ENCODE measurements around the gene PNMA1.
A peak's percentile ranks its signal among the peaks of the same experiment; 100 is the strongest.

PNMA1 gene, protein sequence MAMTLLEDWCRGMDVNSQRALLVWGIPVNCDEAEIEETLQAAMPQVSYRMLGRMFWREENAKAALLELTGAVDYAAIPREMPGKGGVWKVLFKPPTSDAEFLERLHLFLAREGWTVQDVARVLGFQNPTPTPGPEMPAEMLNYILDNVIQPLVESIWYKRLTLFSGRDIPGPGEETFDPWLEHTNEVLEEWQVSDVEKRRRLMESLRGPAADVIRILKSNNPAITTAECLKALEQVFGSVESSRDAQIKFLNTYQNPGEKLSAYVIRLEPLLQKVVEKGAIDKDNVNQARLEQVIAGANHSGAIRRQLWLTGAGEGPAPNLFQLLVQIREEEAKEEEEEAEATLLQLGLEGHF

DNA sequence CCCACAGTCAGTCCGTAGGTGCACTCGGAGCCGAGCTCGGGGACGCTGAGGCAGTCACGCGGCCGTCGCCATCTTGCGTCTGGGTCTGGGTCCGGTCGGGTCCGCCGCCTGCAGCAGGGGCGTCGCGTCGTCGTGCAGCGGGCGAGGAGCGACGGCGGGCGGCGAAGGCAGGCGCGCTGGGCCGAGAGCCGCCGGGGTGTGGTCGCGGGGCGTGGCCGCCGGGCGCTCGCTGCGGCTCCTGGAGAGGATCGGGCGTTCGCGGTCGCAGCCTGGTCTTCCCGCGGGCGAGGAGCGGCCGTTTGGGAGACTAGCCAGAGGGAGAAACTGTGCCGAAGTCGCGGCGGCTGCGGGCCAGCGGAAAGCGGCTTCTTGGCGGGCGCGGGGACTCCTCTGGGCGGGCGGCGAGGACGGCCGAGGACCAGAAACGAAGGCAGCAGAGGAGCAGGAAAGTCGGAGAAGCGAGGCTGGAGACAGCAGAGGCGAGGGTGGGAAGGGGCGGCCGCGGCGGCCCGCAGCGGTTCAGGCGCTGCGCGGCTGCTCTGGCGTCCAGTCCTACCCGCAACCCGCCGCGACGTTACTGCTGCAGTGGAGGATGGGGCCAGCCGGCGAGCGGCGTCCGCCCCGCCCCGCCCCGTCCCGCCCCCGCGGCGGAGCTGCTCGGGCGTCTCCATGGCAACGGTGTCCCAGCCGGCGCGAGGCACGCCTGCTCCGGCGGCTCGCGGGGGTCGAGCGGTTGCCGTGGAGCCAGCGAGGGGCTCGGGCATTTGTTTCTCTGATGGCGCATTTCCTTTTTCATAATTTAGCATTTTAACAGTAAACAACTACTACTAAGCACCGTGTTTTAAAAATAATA, at the start of gene PNMA1:
PNMA1 (minus strand) TSS at position 582 of the 853 bp plus-strand sequence. CDS start 745 bp downstream, outside the sequence.
- peak within 1 kb of the TSS; percentile 97 for H3K4me3 ChIP-seq (ENCODE audit: low read depth, low read length)

DNA sequence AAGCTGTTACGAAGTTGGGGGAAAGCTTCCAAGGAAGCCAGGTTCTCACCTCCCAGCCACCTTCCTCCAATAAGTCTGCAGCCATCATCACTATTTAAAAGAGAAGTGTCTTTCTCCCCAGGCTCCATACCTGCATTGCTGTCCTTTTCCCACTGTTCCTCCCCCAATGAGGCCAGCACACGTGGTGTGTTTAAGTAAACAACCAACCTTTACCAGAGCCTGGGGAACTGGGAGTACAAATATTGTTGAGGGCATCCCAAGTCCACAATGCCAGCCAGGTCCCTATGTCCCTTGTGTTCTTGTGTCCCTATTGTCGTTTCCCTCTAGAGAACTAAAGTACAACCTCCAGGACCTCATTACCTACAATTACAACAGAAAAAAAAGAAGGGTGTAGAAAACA, 49.2 kb upstream of the PNMA1 start:
- Histone ChIP-seq H3K4me1 (ENCODE audit: control insufficient read depth, insufficient read depth, low read length) (peaks cover 5% of the 10 kb centered on the region), H3K27ac (ENCODE audit: low read depth, low read length) (no peak overlapping the region), H3K36me3 (ENCODE audit: control insufficient read depth, insufficient read depth, low read length) (no peaks in the 10 kb centered on the region), H3K9me3 (ENCODE audit: control insufficient read depth, insufficient read depth, low read length) (no peaks in the 10 kb centered on the region), H3K27me3 (ENCODE audit: control insufficient read depth, insufficient read depth, low read length) (peaks cover 32% of the 10 kb centered on the region), H3K4me3 (ENCODE audit: low read depth, low read length) (no peak overlapping the region), H3K9ac (ENCODE audit: low read depth, low read length) (no peak overlapping the region)

More for the DNA sequence above, at the start of gene PNMA1:
- H3K4me1 ChIP-seq (ENCODE audit: control insufficient read depth, insufficient read depth, low read length), result peaks cover 17% of the 10 kb centered on the region
- H3K9ac ChIP-seq (ENCODE audit: low read depth, low read length), result peak within 1 kb of the TSS; percentile 88
- peaks cover 6% of the 10 kb centered on the region for H3K27me3 ChIP-seq (ENCODE audit: control insufficient read depth, insufficient read depth, low read length)
- H3K36me3 ChIP-seq (ENCODE audit: control insufficient read depth, insufficient read depth, low read length), result no peaks in the 10 kb centered on the region
- peak within 1 kb of the TSS; percentile 85 for H3K27ac ChIP-seq (ENCODE audit: low read depth, low read length)
- H3K9me3 ChIP-seq (ENCODE audit: control insufficient read depth, insufficient read depth, low read length), result no peaks in the 10 kb centered on the region

DNA sequence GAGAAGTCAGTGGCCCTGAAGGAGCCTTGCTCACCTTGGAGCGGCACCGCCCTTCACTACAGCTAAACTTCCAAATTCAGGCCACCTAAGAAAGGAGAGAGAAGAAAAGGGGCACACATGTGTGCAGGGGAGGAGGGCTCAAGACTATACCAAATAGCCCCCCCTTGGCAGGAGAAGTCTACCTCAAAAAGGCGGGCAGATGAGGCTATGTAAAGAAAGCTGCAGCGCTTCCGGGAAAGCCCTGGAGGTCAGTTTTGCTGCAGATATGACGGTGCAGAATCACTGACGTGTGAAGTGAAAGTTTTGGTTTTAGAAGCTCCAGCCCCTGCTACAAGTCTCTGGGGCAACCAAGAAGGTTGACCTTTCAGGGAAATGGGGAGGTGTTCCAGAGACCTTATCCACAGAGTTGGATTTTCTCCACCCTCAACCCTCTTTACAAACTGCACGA, 48.2 kb upstream of the PNMA1 start:
- Histone ChIP-seq H3K27me3 (ENCODE audit: control insufficient read depth, insufficient read depth, low read length) (peaks cover 32% of the 10 kb centered on the region), H3K36me3 (ENCODE audit: control insufficient read depth, insufficient read depth, low read length) (no peaks in the 10 kb centered on the region), H3K27ac (ENCODE audit: low read depth, low read length) (no peak overlapping the region), H3K9ac (ENCODE audit: low read depth, low read length) (no peak overlapping the region), H3K9me3 (ENCODE audit: control insufficient read depth, insufficient read depth, low read length) (no peaks in the 10 kb centered on the region), H3K4me3 (ENCODE audit: low read depth, low read length) (no peak overlapping the region), H3K4me1 (ENCODE audit: control insufficient read depth, insufficient read depth, low read length) (peaks cover 8% of the 10 kb centered on the region)

DNA sequence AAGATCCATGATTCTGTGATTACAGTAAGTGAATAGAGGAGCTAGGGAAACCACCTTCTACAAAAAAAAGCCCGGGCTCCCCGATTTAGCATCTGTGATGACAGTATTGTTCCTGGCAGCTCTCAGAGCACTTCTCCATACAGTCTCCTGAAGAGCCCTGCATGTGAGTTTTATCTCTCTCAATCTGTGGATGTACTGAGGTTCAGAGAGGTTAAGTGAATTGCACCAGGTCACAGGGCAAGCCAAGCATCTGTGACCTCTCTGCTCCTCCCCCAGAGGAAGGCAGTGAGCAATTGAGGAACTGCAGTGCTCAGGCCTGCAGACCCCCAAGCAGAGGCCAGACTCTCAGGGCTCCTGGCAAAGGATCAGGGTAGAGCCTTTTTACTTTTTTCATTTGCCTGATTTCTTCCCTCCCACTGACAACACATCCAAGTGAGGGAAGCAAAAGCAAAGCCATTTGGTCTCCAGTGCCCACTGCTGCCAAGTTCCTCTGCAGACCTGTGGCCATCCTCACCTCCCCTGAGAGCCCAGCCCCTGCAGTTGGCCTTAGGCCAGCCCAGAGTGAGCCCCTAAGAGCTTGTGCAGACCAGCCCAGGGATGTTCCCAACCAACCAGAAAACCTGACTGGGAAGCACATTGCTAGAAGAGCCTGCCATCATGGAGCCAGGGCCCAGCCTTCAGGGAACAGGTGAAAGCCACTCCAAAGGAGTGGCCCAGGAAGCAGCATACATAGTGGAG, 47.6 kb upstream of the PNMA1 start:
- H3K9me3 ChIP-seq (ENCODE audit: control insufficient read depth, insufficient read depth, low read length), result no peaks in the 10 kb centered on the region
- H3K27ac ChIP-seq (ENCODE audit: low read depth, low read length), result no peak overlapping the region
- no peaks in the 10 kb centered on the region for H3K36me3 ChIP-seq (ENCODE audit: control insufficient read depth, insufficient read depth, low read length)
- no peak overlapping the region for H3K4me3 ChIP-seq (ENCODE audit: low read depth, low read length)
- H3K27me3 ChIP-seq (ENCODE audit: control insufficient read depth, insufficient read depth, low read length), result peaks cover 32% of the 10 kb centered on the region
- H3K4me1 ChIP-seq (ENCODE audit: control insufficient read depth, insufficient read depth, low read length), result peaks cover 8% of the 10 kb centered on the region
- H3K9ac ChIP-seq (ENCODE audit: low read depth, low read length), result no peak overlapping the region

DNA sequence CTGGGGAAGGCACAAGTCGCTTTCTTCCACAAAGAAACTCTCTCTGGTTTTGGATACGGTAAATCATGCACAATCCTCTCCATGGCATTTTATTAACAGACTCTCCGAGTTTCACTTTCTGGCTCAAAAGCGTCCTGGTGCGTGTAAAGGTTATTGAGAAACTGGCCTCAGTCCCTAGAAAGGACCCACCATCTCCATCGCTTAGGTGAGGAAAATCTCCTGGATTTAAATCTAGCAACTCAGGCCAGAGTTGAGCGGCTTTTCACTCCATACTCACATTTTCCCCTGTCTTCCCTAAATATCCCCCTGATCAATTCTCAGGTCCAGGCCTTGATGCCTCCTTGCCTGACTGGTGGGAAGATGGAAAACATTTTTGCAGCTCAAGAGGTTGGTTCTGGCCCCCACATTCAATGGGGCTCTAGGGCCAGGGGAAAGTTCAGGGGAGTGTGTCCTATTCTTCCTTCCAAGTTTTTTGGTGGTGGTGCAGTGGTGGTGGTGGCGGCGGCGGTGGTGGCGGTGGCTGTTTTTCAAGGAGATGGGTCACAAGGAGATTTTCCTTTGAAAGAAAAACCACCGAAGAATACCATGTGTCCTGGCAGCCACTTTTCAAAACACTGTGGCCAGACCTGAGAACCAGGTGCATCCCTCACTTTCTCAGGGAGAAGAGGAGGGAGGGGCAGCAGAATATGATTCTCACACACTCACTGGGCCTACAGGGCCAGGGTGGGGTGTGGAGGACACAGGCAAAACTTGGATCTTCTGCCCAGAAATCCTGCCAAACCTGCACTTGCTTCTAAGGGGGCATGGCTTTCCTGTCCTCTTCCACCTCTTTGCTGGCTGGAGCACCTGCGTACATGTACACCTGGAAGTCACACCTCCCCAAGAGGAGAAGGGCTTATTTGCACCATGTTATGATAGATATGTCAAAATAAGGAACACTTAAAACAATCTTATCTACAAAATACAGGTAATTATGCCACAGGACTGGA, 46.7 kb upstream of the PNMA1 start:
- Histone ChIP-seq H3K36me3 (ENCODE audit: control insufficient read depth, insufficient read depth, low read length) (no peaks in the 10 kb centered on the region), H3K4me1 (ENCODE audit: control insufficient read depth, insufficient read depth, low read length) (peaks cover 13% of the 10 kb centered on the region), H3K9me3 (ENCODE audit: control insufficient read depth, insufficient read depth, low read length) (no peaks in the 10 kb centered on the region), H3K9ac (ENCODE audit: low read depth, low read length) (peak overlapping the region; percentile 76), H3K27ac (ENCODE audit: low read depth, low read length) (peak overlapping the region; percentile 89), H3K27me3 (ENCODE audit: control insufficient read depth, insufficient read depth, low read length) (peaks cover 32% of the 10 kb centered on the region), H3K4me3 (ENCODE audit: low read depth, low read length) (peak overlapping the region; percentile 84)

DNA sequence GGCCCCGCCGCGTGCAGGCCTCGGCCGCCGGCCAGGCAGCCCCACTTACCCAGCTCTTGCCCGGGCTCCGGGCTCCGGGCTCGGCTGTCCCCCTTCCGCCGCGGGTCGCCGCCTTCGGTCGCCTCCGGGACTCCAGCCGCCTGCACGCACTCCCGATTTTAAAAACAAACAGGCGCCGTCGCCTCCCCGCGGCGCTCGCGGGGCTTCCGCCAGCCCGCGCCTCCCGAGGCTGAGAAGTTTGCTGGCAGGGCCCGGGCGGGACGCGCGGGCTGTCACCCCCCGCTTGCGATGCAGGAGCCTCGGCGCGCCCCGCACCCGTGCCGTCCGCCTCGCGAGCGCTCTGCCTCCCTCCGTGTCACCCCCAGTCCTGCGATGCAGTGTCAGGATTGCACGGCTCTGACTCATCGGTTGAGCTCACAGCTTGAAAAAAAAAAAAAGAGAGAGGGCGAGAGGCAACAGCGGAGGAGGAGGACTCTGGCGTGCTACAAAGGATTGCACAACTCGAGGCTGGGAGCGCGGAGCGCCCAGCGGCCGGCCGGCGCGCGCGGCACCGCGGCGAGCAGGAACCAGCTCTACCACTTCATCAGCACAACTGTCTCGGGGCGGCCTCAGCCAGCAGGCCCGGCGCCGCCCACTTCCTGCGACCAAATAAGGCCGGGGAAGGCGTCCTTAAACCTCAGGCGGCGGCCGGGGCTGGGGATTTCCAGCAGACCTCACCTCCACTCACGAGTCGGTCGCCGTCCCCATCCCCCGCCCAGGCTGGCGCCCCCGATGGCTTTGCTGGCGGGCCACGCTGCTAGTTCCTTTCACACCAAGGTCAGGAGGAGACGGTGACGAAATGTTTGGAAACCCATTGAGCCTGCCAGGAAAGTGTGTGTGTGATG, 45.8 kb upstream of the PNMA1 start:
- H3K36me3 ChIP-seq (ENCODE audit: control insufficient read depth, insufficient read depth, low read length), result no peaks in the 10 kb centered on the region
- H3K9ac ChIP-seq (ENCODE audit: low read depth, low read length), result peak overlapping the region; percentile 76
- H3K27me3 ChIP-seq (ENCODE audit: control insufficient read depth, insufficient read depth, low read length), result peaks cover 32% of the 10 kb centered on the region
- H3K9me3 ChIP-seq (ENCODE audit: control insufficient read depth, insufficient read depth, low read length), result no peaks in the 10 kb centered on the region
- H3K4me1 ChIP-seq (ENCODE audit: control insufficient read depth, insufficient read depth, low read length), result peaks cover 13% of the 10 kb centered on the region
- peak overlapping the region; percentile 89 for H3K27ac ChIP-seq (ENCODE audit: low read depth, low read length)
- peak overlapping the region; percentile 84 for H3K4me3 ChIP-seq (ENCODE audit: low read depth, low read length)

DNA sequence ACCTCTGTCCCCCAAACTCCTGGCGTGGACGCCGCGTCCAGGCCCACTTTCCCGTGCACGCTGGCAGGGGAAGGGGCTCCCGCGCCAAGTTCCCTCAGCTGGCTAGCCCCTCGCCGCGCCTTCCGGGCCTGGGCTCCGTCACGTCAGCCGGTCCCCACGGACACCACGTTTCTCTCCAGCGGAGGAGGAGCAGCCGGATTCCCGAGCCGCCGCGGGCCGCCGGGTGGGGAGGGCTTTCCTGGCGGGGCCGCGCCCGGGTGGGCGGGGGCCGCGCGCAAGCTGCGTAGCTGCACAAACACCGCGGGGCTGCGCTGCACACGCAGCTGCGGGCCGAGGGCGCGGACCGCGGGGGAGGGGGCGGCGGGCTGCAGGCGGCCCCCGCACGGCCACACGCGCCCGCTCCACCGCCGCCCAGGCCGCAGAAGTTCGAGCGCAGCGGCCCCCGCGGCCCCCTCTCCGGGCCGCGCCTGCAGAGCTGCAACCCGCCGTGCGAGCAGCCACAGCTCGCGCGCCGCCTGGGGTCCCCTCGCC, 45.1 kb upstream of the PNMA1 start:
- Histone ChIP-seq H3K27me3 (ENCODE audit: control insufficient read depth, insufficient read depth, low read length) (peaks cover 32% of the 10 kb centered on the region), H3K27ac (ENCODE audit: low read depth, low read length) (peak overlapping the region; percentile 89), H3K9me3 (ENCODE audit: control insufficient read depth, insufficient read depth, low read length) (no peaks in the 10 kb centered on the region), H3K9ac (ENCODE audit: low read depth, low read length) (peak overlapping the region; percentile 73), H3K36me3 (ENCODE audit: control insufficient read depth, insufficient read depth, low read length) (no peaks in the 10 kb centered on the region), H3K4me3 (ENCODE audit: low read depth, low read length) (peak overlapping the region; percentile 84), H3K4me1 (ENCODE audit: control insufficient read depth, insufficient read depth, low read length) (peaks cover 13% of the 10 kb centered on the region)

DNA sequence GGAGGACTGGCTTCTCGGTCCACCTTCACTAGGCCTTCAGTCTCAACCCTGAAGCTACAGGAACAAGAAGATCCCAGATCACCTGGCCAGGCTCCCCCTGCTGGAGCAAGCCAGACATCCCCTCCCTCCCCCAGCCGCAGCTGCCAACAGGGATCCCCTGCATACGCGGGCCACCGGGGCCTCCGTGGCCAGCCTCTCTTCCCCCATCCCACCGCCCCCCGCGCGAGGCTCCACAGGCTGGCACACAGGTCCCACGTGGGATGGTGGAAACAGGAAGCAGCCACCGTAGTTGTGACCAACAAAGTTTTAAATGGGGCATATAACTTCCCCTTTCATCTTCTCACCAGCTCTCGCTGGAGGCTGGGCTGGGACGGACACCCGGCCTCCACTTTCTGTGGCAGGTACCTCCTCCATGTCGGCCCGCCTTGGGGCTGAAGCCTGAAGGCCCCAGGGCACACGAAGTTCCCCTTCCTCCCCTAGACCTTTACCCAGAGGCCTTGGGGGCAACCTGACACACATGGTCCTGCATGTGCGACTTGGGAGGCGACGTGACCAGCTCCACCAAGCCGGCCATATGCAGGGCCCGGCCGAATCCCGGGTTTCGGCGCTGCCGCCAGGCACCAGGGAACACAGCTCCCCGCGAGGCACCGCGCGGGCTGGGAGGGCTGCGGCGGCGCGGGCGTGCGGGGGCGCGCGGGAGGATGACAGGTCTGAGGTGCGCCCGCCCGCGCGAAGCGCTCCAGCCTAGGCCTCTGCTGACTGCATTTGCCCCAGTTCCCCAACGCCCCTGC, 44.4 kb upstream of the PNMA1 start:
- peaks cover 32% of the 10 kb centered on the region for H3K27me3 ChIP-seq (ENCODE audit: control insufficient read depth, insufficient read depth, low read length)
- H3K27ac ChIP-seq (ENCODE audit: low read depth, low read length), result no peak overlapping the region
- 0 out of 2 replicates have a peak overlapping the region, but pooled peaks have one; percentile 7 for H3K9ac ChIP-seq (ENCODE audit: low read depth, low read length)
- no peaks in the 10 kb centered on the region for H3K9me3 ChIP-seq (ENCODE audit: control insufficient read depth, insufficient read depth, low read length)
- no peaks in the 10 kb centered on the region for H3K36me3 ChIP-seq (ENCODE audit: control insufficient read depth, insufficient read depth, low read length)
- peaks cover 14% of the 10 kb centered on the region for H3K4me1 ChIP-seq (ENCODE audit: control insufficient read depth, insufficient read depth, low read length)
- peak overlapping the region; percentile 84 for H3K4me3 ChIP-seq (ENCODE audit: low read depth, low read length)

Data from HUES48 (cell line).